ENCODE measurements around the gene SOX21.

- no peak for TF ChIP-seq EZH2 (IDR thresholded peaks at IDR 0.05)
- no peak for TF ChIP-seq POLR2AphosphoS5 (IDR thresholded peaks at IDR 0.05; ENCODE audit: borderline replicate concordance, low read depth, low read length)
Observed at GRCh38 chr13:94713561-94714182, 1.3 kb upstream of the SOX21 start.
